GM12891 (cell line): Measurements from ENCODE around the gene C17orf50.
"Not testable (repeated sequence)": the region's sequence is repeated elsewhere in the genome, so short reads cannot be mapped to it uniquely, and the experiment has no call there.

ENCODE experiments used
- DNase-seq: peaks from one replicate; pipeline ENCODE4 v3.0.0; 2011; ENCODE audit warnings: low spot score; ENCODE audit not compliant: insufficient read length
- FAIRE-seq: peaks from 2 replicates; lab custom pipeline; 2011; peaks lifted over from hg19 to GRCh38; lab: Jason Lieb, UNC
- PAX5 ChIP-seq: IDR thresholded peaks from 2 replicates; pipeline ENCODE4 v1.6.1; 2011; ENCODE audit warnings: low read length, moderate library complexity, mild to moderate bottlenecking; ENCODE audit not compliant: insufficient read depth, severe bottlenecking
- POLR2A ChIP-seq: IDR thresholded peaks from 2 replicates; pipeline ENCODE4 v1.6.1; 2011; ENCODE audit warnings: low read depth, low read length, control low read depth
- POLR2AphosphoS5 ChIP-seq: IDR thresholded peaks from 2 replicates; pipeline ENCODE4 v1.6.1; 2011; ENCODE audit warnings: low read depth, low read length, control low read depth
- POU2F2 ChIP-seq: IDR thresholded peaks from 2 replicates; pipeline ENCODE4 v1.6.1; 2011; ENCODE audit warnings: low read depth, mild to moderate bottlenecking, control low read depth, low read length, moderate library complexity
- SPI1 ChIP-seq: IDR thresholded peaks from 2 replicates; pipeline ENCODE4 v1.6.1; 2011; ENCODE audit warnings: low read depth, low read length, control low read depth
- TAF1 ChIP-seq: IDR thresholded peaks from 2 replicates; pipeline ENCODE4 v1.6.1; 2011; ENCODE audit warnings: low read depth, low read length, control low read depth

C17orf50 gene

DNA sequence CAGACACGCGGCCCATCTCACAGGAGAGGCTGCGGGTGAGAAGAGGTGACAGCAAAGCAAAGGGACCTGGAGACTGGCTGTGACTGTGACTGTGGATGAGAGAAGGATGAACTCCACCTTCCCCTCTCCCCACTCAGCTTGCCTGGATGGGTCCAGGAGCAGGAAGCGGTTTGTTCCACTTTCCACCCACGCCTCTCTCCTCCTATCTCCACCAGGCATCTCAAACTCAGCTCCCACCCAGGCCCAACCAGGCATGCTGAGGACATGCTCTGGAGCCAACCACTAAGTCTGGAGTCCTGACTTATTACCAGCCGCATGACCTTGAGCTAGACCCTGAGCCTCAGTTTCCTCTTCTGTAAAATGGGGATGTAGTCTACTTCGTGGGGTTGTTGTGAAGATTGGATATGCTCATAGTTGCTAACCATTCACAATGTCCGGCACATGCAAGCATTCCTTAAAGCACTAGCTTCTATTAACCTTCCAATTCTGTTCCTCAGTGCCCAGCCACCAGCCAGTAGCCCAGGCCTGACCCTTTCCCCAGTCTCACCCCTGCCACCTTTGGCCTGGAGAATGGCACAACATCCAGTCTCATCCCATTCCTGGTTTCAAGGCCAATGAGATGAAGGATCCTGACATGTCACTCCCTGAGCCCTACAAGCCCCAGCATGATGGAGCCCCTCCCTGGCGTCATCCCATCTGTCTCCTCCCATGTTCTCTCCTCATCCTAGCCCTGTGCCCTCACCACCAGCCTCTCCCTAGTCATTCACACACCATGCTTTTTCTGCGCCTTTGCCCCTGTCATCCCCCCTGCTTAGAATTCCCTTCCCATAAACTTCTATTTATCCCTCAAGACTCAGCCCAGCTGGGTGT lies 9.9 kb upstream of the C17orf50 start:
- no peak for DNase-seq
- TF ChIP-seq POU2F2, result no peak
- no peak for TF ChIP-seq PAX5
- no peak for TF ChIP-seq TAF1
- TF ChIP-seq SPI1, result no peak
- no peak for TF ChIP-seq POLR2A
- TF ChIP-seq POLR2AphosphoS5, result no peak
- FAIRE-seq, result no peak

DNA sequence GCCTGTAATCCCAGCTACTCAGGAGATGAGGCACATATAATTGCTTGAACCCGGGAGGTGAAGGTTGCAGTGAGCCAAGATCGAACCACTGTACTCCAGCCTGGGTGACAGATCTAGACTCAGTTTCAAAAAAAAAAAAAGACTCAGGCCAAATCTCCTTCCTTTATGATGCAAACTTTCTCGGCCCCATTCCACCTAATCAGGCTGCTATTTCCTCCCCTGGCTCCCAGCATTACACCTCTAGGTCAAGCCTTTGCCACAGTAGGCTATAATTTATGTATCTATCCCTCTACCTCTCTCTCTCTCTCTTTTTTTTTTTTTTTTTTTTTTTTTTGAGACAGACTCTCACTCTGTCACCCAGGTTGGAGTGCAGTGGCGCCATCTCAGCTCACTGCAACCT lies 9.1 kb upstream of the C17orf50 start:
- FAIRE-seq, DNase-seq: not testable (repeated sequence)

DNA sequence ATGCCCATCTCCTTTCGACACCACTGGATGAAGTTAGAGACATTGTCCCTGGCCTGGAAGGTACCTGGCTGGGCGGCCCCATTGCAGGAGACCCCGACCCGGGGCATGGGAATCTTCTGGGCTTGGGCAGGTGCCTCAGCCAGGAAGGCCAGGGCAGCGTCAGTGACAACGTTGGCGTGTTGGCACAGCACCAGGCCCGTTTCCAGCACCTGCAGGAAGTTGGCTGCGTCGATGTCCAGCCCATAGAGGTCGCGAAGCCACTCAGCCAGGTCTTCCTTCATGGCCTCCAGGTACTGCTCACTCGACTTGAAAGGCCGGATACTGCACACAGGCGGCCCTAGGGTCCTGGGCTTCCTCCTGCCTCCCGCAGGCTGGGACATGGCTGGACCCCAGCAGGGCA lies 8.2 kb upstream of the C17orf50 start:
- TF ChIP-seq POU2F2, result no peak
- no peak for TF ChIP-seq TAF1
- TF ChIP-seq SPI1, result no peak
- no peak for TF ChIP-seq POLR2A
- TF ChIP-seq PAX5, result no peak
- FAIRE-seq (no peak), DNase-seq (no peak)

DNA sequence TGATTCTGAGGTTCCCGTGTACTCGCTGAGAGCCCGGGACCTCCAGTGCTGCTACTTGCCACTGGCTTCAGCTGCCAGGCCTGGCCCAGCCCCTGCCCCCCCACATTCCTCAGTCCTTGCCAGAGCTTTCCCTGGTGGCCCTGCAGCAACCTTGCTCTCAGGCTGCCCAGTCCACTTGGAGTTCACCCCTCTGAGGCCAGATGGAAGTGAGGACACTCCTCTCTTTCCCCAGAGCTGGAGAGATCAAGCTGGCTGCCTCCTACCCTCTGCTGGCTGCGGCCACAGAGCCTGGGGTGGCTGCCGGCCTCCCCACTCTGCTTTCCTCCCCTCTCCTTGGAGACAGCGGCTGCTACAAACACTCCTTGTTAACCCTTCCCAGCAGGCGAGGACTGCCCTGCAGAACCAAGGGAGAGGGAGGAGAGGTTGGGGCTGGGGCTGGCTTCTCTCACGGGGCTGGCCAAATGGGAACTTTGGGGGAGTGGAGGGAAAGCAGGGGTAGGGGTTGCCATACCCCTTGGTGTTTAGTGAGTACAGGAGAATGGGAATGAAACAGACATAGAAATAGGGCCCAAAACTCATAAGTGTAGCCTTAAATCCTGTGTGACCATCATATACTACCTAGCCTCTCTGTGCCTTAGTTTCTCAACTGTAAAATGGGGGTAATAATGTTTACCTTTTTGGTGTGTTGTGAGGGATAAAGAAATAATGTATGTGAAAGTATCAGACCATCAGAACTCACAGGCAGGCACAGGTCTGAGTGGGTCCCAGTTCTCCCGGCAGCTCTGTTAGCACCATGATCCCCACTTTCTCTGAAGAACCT lies 7.5 kb upstream of the C17orf50 start, which contains the start of gene GAS2L2:
Gene GAS2L2, minus strand, starts transcription at position 295 of the 820 bp plus-strand sequence. CDS start 389 bp downstream, outside the sequence.
- FAIRE-seq (no peak), DNase-seq (no peak)
- TF ChIP-seq SPI1 (no peak), POLR2A (no peak), PAX5 (no peak), TAF1 (no peak), POU2F2 (no peak), POLR2AphosphoS5 (no peak)

DNA sequence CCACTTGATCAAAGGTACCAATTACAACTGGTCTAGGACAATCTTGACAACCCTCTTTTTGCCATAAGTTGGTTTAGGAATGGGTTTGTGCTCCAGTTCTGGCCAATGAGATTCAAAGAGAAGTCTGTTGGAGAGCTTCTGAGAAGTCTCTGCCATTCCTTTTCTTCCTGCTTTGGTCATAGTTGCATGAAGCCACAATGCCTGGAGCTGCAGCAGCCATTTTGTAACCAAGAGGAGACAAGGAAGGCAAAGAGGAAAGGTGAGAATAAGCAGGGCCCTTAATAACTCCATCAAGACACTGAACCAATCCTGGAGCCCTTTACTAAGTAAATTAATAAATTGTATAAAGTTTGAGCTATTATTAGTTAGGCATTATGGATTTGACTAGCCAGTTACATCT lies 3.4 kb upstream of the C17orf50 start:
- FAIRE-seq (no peak), DNase-seq (no peak)
- TF ChIP-seq POLR2AphosphoS5 (no peak), POLR2A (no peak), POU2F2 (no peak), TAF1 (no peak), SPI1 (no peak), PAX5 (no peak)

DNA sequence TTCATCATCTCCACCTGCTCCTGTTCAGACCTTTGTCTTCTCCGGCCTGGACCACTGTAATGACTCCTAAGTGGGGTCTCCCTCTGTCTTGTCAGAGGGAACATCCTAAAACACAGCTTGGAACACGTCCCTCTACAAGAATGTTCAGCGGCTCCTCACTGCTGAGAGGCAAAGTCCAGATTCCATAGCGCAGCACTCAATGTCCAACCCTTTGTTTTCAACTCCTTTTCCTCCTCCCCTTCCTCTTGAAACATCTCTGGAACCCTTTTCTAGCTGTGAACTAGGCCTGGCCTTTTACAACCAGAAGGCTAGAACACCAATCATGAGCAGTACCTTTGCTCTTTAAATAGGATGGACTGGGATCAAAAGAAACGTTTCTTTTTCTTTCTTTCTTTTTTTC lies 914 bp downstream of the C17orf50 start:
- no peak for DNase-seq
- no peak for TF ChIP-seq POLR2A
- TF ChIP-seq POU2F2, result no peak
- no peak for TF ChIP-seq POLR2AphosphoS5
- TF ChIP-seq TAF1, result no peak
- TF ChIP-seq PAX5, result no peak
- no peak for TF ChIP-seq SPI1
- FAIRE-seq, result no peak

DNA sequence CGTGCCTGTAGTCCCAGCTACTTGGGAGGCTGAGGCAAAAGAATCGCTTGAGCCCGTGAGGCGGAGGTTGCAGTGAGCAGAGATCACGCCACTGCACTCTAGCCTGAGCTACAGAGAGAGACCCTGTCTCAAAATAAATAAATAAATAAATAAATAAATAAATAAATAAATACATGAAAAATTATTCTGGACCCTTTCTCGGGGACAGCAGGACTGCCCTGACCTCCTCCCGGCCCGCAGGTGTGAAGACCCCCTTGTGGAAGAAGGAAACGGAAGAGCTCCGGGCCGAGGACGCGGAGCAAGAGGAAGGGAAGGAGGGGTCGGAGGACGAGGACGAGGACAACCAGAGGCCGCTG lies 3.1 kb downstream of the C17orf50 start:
- TF ChIP-seq POU2F2 (no peak), PAX5 (no peak), POLR2A (no peak), SPI1 (no peak), POLR2AphosphoS5 (no peak), TAF1 (no peak)
- no peak for DNase-seq
- FAIRE-seq, result no peak

DNA sequence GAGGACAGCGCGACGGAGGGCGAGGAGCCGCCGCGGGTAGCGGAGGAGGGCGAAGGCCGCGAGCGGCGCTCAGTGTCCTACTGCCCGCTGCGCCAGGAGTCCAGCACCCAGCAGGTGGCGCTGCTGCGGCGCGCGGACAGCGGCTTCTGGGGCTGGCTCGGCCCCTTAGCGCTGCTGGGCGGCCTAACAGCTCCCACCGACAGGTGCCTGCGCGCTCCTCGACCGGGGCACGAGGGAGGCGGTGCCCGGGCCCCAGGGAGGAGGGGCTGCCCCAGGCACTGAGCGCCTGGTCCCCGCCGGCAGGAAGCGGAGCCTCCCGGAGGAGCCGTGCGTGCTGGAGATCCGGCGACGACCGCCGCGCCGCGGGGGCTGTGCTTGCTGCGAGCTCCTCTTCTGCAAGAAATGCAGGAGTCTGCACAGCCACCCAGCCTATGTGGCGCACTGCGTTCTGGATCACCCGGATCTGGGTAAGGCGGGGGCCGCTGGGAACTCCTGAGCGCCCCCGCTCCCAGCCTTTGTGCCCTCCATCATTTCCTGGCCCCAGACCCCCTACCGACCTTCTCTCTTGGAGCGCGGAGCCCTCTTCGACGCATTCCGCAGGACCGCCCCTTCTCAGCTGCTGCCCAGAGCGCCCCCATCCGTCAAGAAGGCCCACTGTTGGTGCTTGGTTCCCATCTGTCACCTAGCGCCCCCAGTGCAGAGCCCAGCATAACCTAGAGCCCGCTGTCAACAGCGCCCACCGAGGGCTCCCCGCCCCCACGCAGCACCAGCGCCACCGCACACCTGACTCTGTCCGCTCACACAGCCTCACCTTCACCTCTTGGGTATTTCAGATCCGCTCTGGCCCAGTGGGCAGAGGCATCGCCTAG lies 3.7 kb downstream of the C17orf50 start:
- 0 out of 2 replicates have a peak, but pooled peaks have one; percentile 5 for TF ChIP-seq POU2F2
- no peak for TF ChIP-seq PAX5
- no peak for FAIRE-seq
- DNase-seq, result peak; percentile 98
